HG03520 (cell line): ENCODE measurements around the gene AKR1C1.
"Not testable (repeated sequence)": the region's sequence is repeated elsewhere in the genome, so short reads cannot be mapped to it uniquely, and the experiment has no call there.

ENCODE experiments used
- ATAC-seq: cut with Tn5 transposase; IDR thresholded peaks from one replicate; pipeline ENCODE4 v1.9.1; 2021; ENCODE audit warnings: mild to moderate bottlenecking, moderate library complexity; ENCODE audit not compliant: unreplicated experiment

Gene AKR1C1

GRCh38 chr10:5014200-5014910 lies 51.1 kb downstream of the AKR1C1 start:
- ATAC-seq: not testable (repeated sequence)

- ATAC-seq: no peak
Observed at GRCh38 chr10:5014936-5015335, 51.7 kb downstream of the AKR1C1 start.

GRCh38 chr10:5018134-5018533 lies 54.9 kb downstream of the AKR1C1 start:
- no peak for ATAC-seq

- not testable (repeated sequence) for ATAC-seq
Observed at GRCh38 chr10:5018671-5019277, 55.6 kb downstream of the AKR1C1 start.

GRCh38 chr10:5019770-5020612 lies 56.8 kb downstream of the AKR1C1 start:
- ATAC-seq: not testable (repeated sequence)

- not testable (repeated sequence) for ATAC-seq
Observed at GRCh38 chr10:5021624-5022290, 58.5 kb downstream of the AKR1C1 start.

GRCh38 chr10:5023177-5023805 lies 60.1 kb downstream of the AKR1C1 start:
- no peak for ATAC-seq

GRCh38 chr10:5025461-5025881 lies 62.3 kb downstream of the AKR1C1 start:
- ATAC-seq: not testable (repeated sequence)

- no peak for ATAC-seq
Observed at GRCh38 chr10:5030989-5031388, 67.8 kb downstream of the AKR1C1 start.

- not testable (repeated sequence) for ATAC-seq
Observed at GRCh38 chr10:5031588-5031987, 68.4 kb downstream of the AKR1C1 start.

- ATAC-seq: not testable (repeated sequence)
Observed at GRCh38 chr10:5032444-5032843, 69.2 kb downstream of the AKR1C1 start.
